K562 (cell line): Measurements from ENCODE around the gene PHLDB3. TPM values are rescaled to one million over a fixed set of nuclear protein-coding genes. Genes with fewer than 3 reads are reported as not detected.

Source experiments
- CBFB ChIP-seq: sonication (generic); formaldehyde crosslinking; IDR thresholded peaks from 2 replicates; pipeline ENCODE4 v1.4.0; 2020; ENCODE audit warnings: mild to moderate bottlenecking, missing genetic modification reagents
- CXXC5 ChIP-seq: fragments of 250-450 bp; sonication (Bioruptor Pico); IDR thresholded peaks from 2 replicates; pipeline ENCODE4 v1.8.0; 2022; ENCODE audit warnings: inconsistent platforms, mild to moderate bottlenecking, moderate library complexity
- GABPA ChIP-seq: fragments of 200-800 bp; sonication (Bioruptor generic); conservative IDR thresholded peaks from 2 replicates; pipeline ENCODE4 v1.6.1; 2016; ENCODE audit warnings: low read depth, missing genetic modification characterization, missing compliant biosample characterization
- HBP1 ChIP-seq: fragments of 450-650 bp; formaldehyde crosslinking; IDR thresholded peaks from 2 replicates; pipeline ENCODE4 v1.4.0; 2022; ENCODE audit warnings: missing genetic modification characterization
- MTA3 ChIP-seq: fragments of 450-650 bp; formaldehyde crosslinking; IDR thresholded peaks from 2 replicates; pipeline ENCODE4 v1.6.1; 2017; ENCODE audit warnings: mild to moderate bottlenecking, borderline replicate concordance
- NRF1 ChIP-seq, 2 experiments: fragments of 450-650 bp; IDR thresholded peaks in 1 of 2; conservative IDR thresholded peaks in 1 of 2; 2 replicates each; pipeline ENCODE4 v1.6.1; 2014; ENCODE audit warnings: mild to moderate bottlenecking in 2 of 2
- RAD21 ChIP-seq, 2 experiments: fragments of 250-450 bp in 1 of 2; fragments of 450-650 bp in 1 of 2; sonication (Bioruptor Pico) in 1 of 2; formaldehyde crosslinking in 1 of 2; IDR thresholded peaks in 1 of 2; conservative IDR thresholded peaks in 1 of 2; 2 replicates each; pipeline versions ENCODE4 v1.4.0 to v1.8.0; 2020 to 2022; ENCODE audit warnings: mild to moderate bottlenecking in 2 of 2, moderate library complexity in 1 of 2
- SMARCA4 ChIP-seq: fragments of 450-650 bp; IDR thresholded peaks from 2 replicates; pipeline ENCODE4 v1.6.1; 2016
- TOE1 ChIP-seq, 2 experiments: fragments of 450-650 bp in 1 of 2; sonication (generic) in 1 of 2; formaldehyde crosslinking in 1 of 2; IDR thresholded peaks; 2 replicates each; pipeline versions ENCODE4 v1.7.1 to v1.8.0; 2016 to 2022; ENCODE audit warnings: borderline replicate concordance in 2 of 2, mild to moderate bottlenecking in 2 of 2, antibody characterized with exemption in 1 of 2, inconsistent platforms in 1 of 2, low read depth in 1 of 2, missing genetic modification reagents in 1 of 2, moderate library complexity in 1 of 2
- ZBED1 ChIP-seq: IDR thresholded peaks from 2 replicates; pipeline ENCODE4 v1.6.1; 2014
- ZNF12 ChIP-seq: sonication (generic); formaldehyde crosslinking; IDR thresholded peaks from 2 replicates; pipeline ENCODE4 v1.4.0; 2020; ENCODE audit warnings: mild to moderate bottlenecking, missing genetic modification reagents
- polyA plus RNA-seq, 8 experiments: library from polyadenylated mRNA; depleted of rRNA in 4 of 8; stranded (reverse) in 5 of 8; unstranded in 3 of 8; fragments of >200 nt; fragmentation: Nextera tagmentation in 2 of 8; fragmentation: Illumina TruSeq in 1 of 8; extraction: Ambion mirVana in 2 of 8; extraction: Trizol in 1 of 8; gene quantifications; 2 replicates each; pipeline versions ENCODE4 v1.2.1 to v1.2.3, GENCODE V29; 2011 to 2014; ENCODE audit warnings: inconsistent platforms in 1 of 8, missing spikeins in 1 of 8
- total RNA-seq, 7 experiments: library from RNA; depleted of rRNA in 6 of 7; stranded (reverse); fragments of >200 nt in 6 of 7; fragmentation: Illumina TruSeq in 2 of 7; extraction: Trizol in 2 of 7; gene quantifications; 2 replicates each; pipeline versions ENCODE4 v1.2.1 to v1.2.3, GENCODE V29; 2011 to 2021; ENCODE audit warnings: low replicate concordance in 1 of 7
- TF ChIP-seq, protein P1 (sequence below): fragments of 450-650 bp; IDR thresholded peaks from 2 replicates; pipeline ENCODE4 v1.6.1; 2016; ENCODE audit warnings: low read depth
- TF ChIP-seq, protein P2 (sequence below), 2 experiments: fragments of 450-650 bp; IDR thresholded peaks; 2 replicates each; pipeline ENCODE4 v1.6.1; 2018; ENCODE audit warnings: mild to moderate bottlenecking in 2 of 2, low read depth in 1 of 2; ENCODE audit not compliant: partially characterized antibody in 2 of 2

Gene PHLDB3
- total and polyA plus RNA-seq, 9 of the 15 experiments (the other 6 are each of a cell fraction or from before 2014, with no cell fraction given) = 0.04 to 23.5 (median 3.9) TPM

- TF ChIP-seq GABPA (tag) (no peak; the same call in 1 of the 2 replicates), CXXC5 (CRISPR knock-in tag) (peak; percentile 83), HBP1 (CRISPR knock-in tag) (peak; percentile 63; the same call in 1 of the 2 replicates), NRF1 (conservative IDR thresholded peaks at IDR 0.05 in 1 of 2, IDR thresholded peaks at IDR 0.05 in 1 of 2) (peak; percentile 93 to 94), SMARCA4 (no peak), ZBED1 (no peak), CBFB (CRISPR knock-in tag) (no peak), RAD21 (CRISPR knock-in tag; conservative IDR thresholded peaks at IDR 0.05 in 1 of 2, IDR thresholded peaks at IDR 0.05 in 1 of 2) (no peak), MTA3 (peak; percentile 98), ZNF12 (CRISPR knock-in tag) (0 out of 2 replicates have a peak, but pooled peaks have one; percentile 62), TOE1 (IDR thresholded peaks at IDR 0.05; ENCODE audit: borderline replicate concordance) (peak; percentile 86), TOE1 (CRISPR knock-in tag; IDR thresholded peaks at IDR 0.05; ENCODE audit: borderline replicate concordance, low read depth) (no peak)
- TF ChIP-seq, protein P1, sequence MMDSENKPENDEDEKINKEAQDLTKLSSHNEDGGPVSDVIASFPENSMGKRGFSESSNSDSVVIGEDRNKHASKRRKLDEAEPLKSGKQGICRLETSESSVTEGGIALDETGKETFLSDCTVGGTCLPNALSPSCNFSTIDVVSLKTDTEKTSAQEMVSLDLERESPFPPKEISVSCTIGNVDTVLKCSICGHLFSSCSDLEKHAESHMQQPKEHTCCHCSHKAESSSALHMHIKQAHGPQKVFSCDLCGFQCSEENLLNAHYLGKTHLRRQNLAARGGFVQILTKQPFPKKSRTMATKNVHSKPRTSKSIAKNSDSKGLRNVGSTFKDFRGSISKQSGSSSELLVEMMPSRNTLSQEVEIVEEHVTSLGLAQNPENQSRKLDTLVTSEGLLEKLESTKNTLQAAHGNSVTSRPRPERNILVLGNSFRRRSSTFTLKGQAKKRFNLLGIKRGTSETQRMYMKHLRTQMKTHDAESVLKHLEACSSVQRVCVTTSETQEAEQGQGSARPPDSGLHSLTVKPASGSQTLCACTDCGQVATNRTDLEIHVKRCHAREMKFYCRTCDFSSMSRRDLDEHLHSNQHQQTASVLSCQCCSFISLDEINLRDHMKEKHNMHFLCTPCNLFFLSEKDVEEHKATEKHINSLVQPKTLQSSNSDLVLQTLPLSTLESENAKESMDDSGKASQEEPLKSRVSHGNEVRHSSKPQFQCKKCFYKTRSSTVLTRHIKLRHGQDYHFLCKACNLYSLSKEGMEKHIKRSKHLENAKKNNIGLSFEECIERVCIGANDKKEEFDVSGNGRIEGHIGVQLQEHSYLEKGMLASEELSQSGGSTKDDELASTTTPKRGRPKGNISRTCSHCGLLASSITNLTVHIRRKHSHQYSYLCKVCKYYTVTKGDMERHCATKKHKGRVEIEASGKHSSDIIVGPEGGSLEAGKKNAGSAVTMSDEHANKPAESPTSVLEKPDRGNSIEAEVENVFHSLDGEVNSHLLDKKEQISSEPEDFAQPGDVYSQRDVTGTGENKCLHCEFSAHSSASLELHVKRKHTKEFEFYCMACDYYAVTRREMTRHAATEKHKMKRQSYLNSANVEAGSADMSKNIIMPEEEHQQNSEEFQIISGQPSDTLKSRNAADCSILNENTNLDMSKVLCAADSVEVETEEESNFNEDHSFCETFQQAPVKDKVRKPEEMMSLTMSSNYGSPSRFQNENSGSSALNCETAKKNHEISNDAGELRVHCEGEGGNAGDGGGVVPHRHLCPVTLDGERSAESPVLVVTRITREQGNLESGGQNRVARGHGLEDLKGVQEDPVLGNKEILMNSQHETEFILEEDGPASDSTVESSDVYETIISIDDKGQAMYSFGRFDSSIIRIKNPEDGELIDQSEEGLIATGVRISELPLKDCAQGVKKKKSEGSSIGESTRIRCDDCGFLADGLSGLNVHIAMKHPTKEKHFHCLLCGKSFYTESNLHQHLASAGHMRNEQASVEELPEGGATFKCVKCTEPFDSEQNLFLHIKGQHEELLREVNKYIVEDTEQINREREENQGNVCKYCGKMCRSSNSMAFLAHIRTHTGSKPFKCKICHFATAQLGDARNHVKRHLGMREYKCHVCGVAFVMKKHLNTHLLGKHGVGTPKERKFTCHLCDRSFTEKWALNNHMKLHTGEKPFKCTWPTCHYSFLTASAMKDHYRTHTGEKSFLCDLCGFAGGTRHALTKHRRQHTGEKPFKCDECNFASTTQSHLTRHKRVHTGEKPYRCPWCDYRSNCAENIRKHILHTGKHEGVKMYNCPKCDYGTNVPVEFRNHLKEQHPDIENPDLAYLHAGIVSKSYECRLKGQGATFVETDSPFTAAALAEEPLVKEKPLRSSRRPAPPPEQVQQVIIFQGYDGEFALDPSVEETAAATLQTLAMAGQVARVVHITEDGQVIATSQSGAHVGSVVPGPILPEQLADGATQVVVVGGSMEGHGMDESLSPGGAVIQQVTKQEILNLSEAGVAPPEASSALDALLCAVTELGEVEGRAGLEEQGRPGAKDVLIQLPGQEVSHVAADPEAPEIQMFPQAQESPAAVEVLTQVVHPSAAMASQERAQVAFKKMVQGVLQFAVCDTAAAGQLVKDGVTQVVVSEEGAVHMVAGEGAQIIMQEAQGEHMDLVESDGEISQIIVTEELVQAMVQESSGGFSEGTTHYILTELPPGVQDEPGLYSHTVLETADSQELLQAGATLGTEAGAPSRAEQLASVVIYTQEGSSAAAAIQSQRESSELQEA = peak; percentile 96
- TF ChIP-seq, protein P2, sequence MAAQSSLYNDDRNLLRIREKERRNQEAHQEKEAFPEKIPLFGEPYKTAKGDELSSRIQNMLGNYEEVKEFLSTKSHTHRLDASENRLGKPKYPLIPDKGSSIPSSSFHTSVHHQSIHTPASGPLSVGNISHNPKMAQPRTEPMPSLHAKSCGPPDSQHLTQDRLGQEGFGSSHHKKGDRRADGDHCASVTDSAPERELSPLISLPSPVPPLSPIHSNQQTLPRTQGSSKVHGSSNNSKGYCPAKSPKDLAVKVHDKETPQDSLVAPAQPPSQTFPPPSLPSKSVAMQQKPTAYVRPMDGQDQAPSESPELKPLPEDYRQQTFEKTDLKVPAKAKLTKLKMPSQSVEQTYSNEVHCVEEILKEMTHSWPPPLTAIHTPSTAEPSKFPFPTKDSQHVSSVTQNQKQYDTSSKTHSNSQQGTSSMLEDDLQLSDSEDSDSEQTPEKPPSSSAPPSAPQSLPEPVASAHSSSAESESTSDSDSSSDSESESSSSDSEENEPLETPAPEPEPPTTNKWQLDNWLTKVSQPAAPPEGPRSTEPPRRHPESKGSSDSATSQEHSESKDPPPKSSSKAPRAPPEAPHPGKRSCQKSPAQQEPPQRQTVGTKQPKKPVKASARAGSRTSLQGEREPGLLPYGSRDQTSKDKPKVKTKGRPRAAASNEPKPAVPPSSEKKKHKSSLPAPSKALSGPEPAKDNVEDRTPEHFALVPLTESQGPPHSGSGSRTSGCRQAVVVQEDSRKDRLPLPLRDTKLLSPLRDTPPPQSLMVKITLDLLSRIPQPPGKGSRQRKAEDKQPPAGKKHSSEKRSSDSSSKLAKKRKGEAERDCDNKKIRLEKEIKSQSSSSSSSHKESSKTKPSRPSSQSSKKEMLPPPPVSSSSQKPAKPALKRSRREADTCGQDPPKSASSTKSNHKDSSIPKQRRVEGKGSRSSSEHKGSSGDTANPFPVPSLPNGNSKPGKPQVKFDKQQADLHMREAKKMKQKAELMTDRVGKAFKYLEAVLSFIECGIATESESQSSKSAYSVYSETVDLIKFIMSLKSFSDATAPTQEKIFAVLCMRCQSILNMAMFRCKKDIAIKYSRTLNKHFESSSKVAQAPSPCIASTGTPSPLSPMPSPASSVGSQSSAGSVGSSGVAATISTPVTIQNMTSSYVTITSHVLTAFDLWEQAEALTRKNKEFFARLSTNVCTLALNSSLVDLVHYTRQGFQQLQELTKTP (IDR thresholded peaks at IDR 0.05; ENCODE audit: low read depth in 1 of 2, partially characterized antibody in 2 of 2) = no peak
Measured at GRCh38 chr19:43532962-43533545, 28.5 kb upstream of the PHLDB3 start, which contains the start of gene ZNF575 (continued).
